Measurements from ENCODE around the gene TFG. TPM values are rescaled to one million over a fixed set of nuclear protein-coding genes. Genes with fewer than 3 reads are reported as not detected.

TFG gene
- polyA plus RNA-seq, 2 donors, result 67.0 to 74.3 TPM

GRCh38 chr3:100720426-100720825 lies 11.1 kb downstream of the TFG start:
- Histone ChIP-seq H3K27me3 (ENCODE audit: control insufficient read depth in 1 of 2, insufficient read depth in 2 of 2, low read length in 2 of 2) (no peaks in the 10 kb centered on the region), H3K9me3 (ENCODE audit: control insufficient read depth in 2 of 2, insufficient read depth in 1 of 2, low read depth in 1 of 2, low read length in 1 of 2) (no peaks in the 10 kb centered on the region), H3K36me3 (ENCODE audit: control insufficient read depth in 2 of 2, insufficient read depth in 2 of 2, low read length in 1 of 2) (peaks cover 0 to 5% of the 10 kb centered on the region in 2 donors), H3K27ac (ENCODE audit: low read depth in 2 of 2, low read length in 1 of 2) (no peak overlapping the region), H3K4me3 (ENCODE audit: low read depth in 1 of 2, low read length in 2 of 2) (no peak overlapping the region), H3K4me1 (ENCODE audit: control insufficient read depth in 2 of 2, insufficient read depth in 2 of 2, low read length in 1 of 2) (no peaks in the 10 kb centered on the region)
- 83 to 85% methylated on average over 5 of the region's 5 CpGs for WGBS, 2 donors

- H3K4me1 ChIP-seq (ENCODE audit: control insufficient read depth in 2 of 2, insufficient read depth in 2 of 2, low read length in 1 of 2), result no peaks in the 10 kb centered on the region
- WGBS, 2 donors, result 92 to 99% methylated on average over 3 of the region's 3 CpGs
- H3K4me3 ChIP-seq (ENCODE audit: low read depth in 1 of 2, low read length in 2 of 2), result no peak overlapping the region
- H3K27me3 ChIP-seq (ENCODE audit: control insufficient read depth in 1 of 2, insufficient read depth in 2 of 2, low read length in 2 of 2), result no peaks in the 10 kb centered on the region
- H3K27ac ChIP-seq (ENCODE audit: low read depth in 2 of 2, low read length in 1 of 2), result no peak overlapping the region
- H3K36me3 ChIP-seq (ENCODE audit: control insufficient read depth in 2 of 2, insufficient read depth in 2 of 2, low read length in 1 of 2), result peaks cover 3% of the 10 kb centered on the region in 2 donors
- H3K9me3 ChIP-seq (ENCODE audit: control insufficient read depth in 2 of 2, insufficient read depth in 1 of 2, low read depth in 1 of 2, low read length in 1 of 2), result no peaks in the 10 kb centered on the region
Observed at GRCh38 chr3:100725935-100726513, 16.7 kb downstream of the TFG start.

GRCh38 chr3:100726706-100727105 lies 17.4 kb downstream of the TFG start:
- Histone ChIP-seq H3K36me3 (ENCODE audit: control insufficient read depth in 2 of 2, insufficient read depth in 2 of 2, low read length in 1 of 2) (peaks cover 3 to 5% of the 10 kb centered on the region in 2 donors), H3K27me3 (ENCODE audit: control insufficient read depth in 1 of 2, insufficient read depth in 2 of 2, low read length in 2 of 2) (no peaks in the 10 kb centered on the region)
- 83 to 89% methylated on average over 1 of the region's 1 CpG for WGBS, 2 donors

GRCh38 chr3:100730524-100730923 lies 21.2 kb downstream of the TFG start:
- no peaks in the 10 kb centered on the region for H3K27me3 ChIP-seq (ENCODE audit: control insufficient read depth in 1 of 2, insufficient read depth in 2 of 2, low read length in 2 of 2)
- 76 to 83% methylated on average over 3 of the region's 3 CpGs for WGBS, 2 donors
- no peaks in the 10 kb centered on the region for H3K9me3 ChIP-seq (ENCODE audit: control insufficient read depth in 2 of 2, insufficient read depth in 1 of 2, low read depth in 1 of 2, low read length in 1 of 2)
- H3K36me3 ChIP-seq (ENCODE audit: control insufficient read depth in 2 of 2, insufficient read depth in 2 of 2, low read length in 1 of 2), result peaks cover 2 to 3% of the 10 kb centered on the region in 2 donors
- no peaks in the 10 kb centered on the region for H3K4me1 ChIP-seq (ENCODE audit: control insufficient read depth in 2 of 2, insufficient read depth in 2 of 2, low read length in 1 of 2)
- no peak overlapping the region for H3K27ac ChIP-seq (ENCODE audit: low read depth in 2 of 2, low read length in 1 of 2)
- no peak overlapping the region for H3K4me3 ChIP-seq (ENCODE audit: low read depth in 1 of 2, low read length in 2 of 2)

More at GRCh38 chr3:100726706-100727105, 17.4 kb downstream of the TFG start:
- no peak overlapping the region for H3K27ac ChIP-seq (ENCODE audit: low read depth in 2 of 2, low read length in 1 of 2)
- H3K4me3 ChIP-seq (ENCODE audit: low read depth in 1 of 2, low read length in 2 of 2), result no peak overlapping the region
- no peaks in the 10 kb centered on the region for H3K9me3 ChIP-seq (ENCODE audit: control insufficient read depth in 2 of 2, insufficient read depth in 1 of 2, low read depth in 1 of 2, low read length in 1 of 2)
- no peaks in the 10 kb centered on the region for H3K4me1 ChIP-seq (ENCODE audit: control insufficient read depth in 2 of 2, insufficient read depth in 2 of 2, low read length in 1 of 2)

- WGBS, 2 donors, result 87 to 96% methylated on average over 3 of the region's 3 CpGs
- no peaks in the 10 kb centered on the region for H3K27me3 ChIP-seq (ENCODE audit: control insufficient read depth in 1 of 2, insufficient read depth in 2 of 2, low read length in 2 of 2)
- no peaks in the 10 kb centered on the region for H3K9me3 ChIP-seq (ENCODE audit: control insufficient read depth in 2 of 2, insufficient read depth in 1 of 2, low read depth in 1 of 2, low read length in 1 of 2)
- no peaks in the 10 kb centered on the region for H3K4me1 ChIP-seq (ENCODE audit: control insufficient read depth in 2 of 2, insufficient read depth in 2 of 2, low read length in 1 of 2)
- H3K4me3 ChIP-seq (ENCODE audit: low read depth in 1 of 2, low read length in 2 of 2), result no peak overlapping the region
- peaks cover 3 to 5% of the 10 kb centered on the region in 2 donors for H3K36me3 ChIP-seq (ENCODE audit: control insufficient read depth in 2 of 2, insufficient read depth in 2 of 2, low read length in 1 of 2)
- no peak overlapping the region for H3K27ac ChIP-seq (ENCODE audit: low read depth in 2 of 2, low read length in 1 of 2)
Observed at GRCh38 chr3:100732435-100732834, 23.1 kb downstream of the TFG start.

- Histone ChIP-seq H3K36me3 (ENCODE audit: control insufficient read depth in 2 of 2, insufficient read depth in 2 of 2, low read length in 1 of 2) (peaks cover 3 to 4% of the 10 kb centered on the region in 2 donors), H3K27ac (ENCODE audit: low read depth in 2 of 2, low read length in 1 of 2) (no peak overlapping the region), H3K4me1 (ENCODE audit: control insufficient read depth in 2 of 2, insufficient read depth in 2 of 2, low read length in 1 of 2) (no peaks in the 10 kb centered on the region), H3K9me3 (ENCODE audit: control insufficient read depth in 2 of 2, insufficient read depth in 1 of 2, low read depth in 1 of 2, low read length in 1 of 2) (no peaks in the 10 kb centered on the region), H3K27me3 (ENCODE audit: control insufficient read depth in 1 of 2, insufficient read depth in 2 of 2, low read length in 2 of 2) (no peaks in the 10 kb centered on the region), H3K4me3 (ENCODE audit: low read depth in 1 of 2, low read length in 2 of 2) (no peak overlapping the region)
- WGBS, 2 donors, result 25 to 32% methylated on average over 2 of the region's 2 CpGs
Observed at GRCh38 chr3:100737334-100737733, 28.0 kb downstream of the TFG start.

GRCh38 chr3:100740207-100740606 lies 30.9 kb downstream of the TFG start:
- Histone ChIP-seq H3K27ac (ENCODE audit: low read depth in 2 of 2, low read length in 1 of 2) (no peak overlapping the region), H3K9me3 (ENCODE audit: control insufficient read depth in 2 of 2, insufficient read depth in 1 of 2, low read depth in 1 of 2, low read length in 1 of 2) (no peaks in the 10 kb centered on the region), H3K27me3 (ENCODE audit: control insufficient read depth in 1 of 2, insufficient read depth in 2 of 2, low read length in 2 of 2) (no peaks in the 10 kb centered on the region), H3K4me1 (ENCODE audit: control insufficient read depth in 2 of 2, insufficient read depth in 2 of 2, low read length in 1 of 2) (no peaks in the 10 kb centered on the region), H3K36me3 (ENCODE audit: control insufficient read depth in 2 of 2, insufficient read depth in 2 of 2, low read length in 1 of 2) (peaks cover 3 to 6% of the 10 kb centered on the region in 2 donors), H3K4me3 (ENCODE audit: low read depth in 1 of 2, low read length in 2 of 2) (no peak overlapping the region)
- WGBS, 2 donors, result 90 to 93% methylated on average over 1 of the region's 1 CpG

- no peaks in the 10 kb centered on the region for H3K27me3 ChIP-seq (ENCODE audit: control insufficient read depth in 1 of 2, insufficient read depth in 2 of 2, low read length in 2 of 2)
- H3K36me3 ChIP-seq (ENCODE audit: control insufficient read depth in 2 of 2, insufficient read depth in 2 of 2, low read length in 1 of 2), result peaks cover 0 to 8% of the 10 kb centered on the region in 2 donors
- no peaks in the 10 kb centered on the region for H3K9me3 ChIP-seq (ENCODE audit: control insufficient read depth in 2 of 2, insufficient read depth in 1 of 2, low read depth in 1 of 2, low read length in 1 of 2)
- no peak overlapping the region for H3K4me3 ChIP-seq (ENCODE audit: low read depth in 1 of 2, low read length in 2 of 2)
- H3K4me1 ChIP-seq (ENCODE audit: control insufficient read depth in 2 of 2, insufficient read depth in 2 of 2, low read length in 1 of 2), result no peaks in the 10 kb centered on the region
- H3K27ac ChIP-seq (ENCODE audit: low read depth in 2 of 2, low read length in 1 of 2), result no peak overlapping the region
- 88 to 89% methylated on average over 3 of the region's 3 CpGs for WGBS, 2 donors
Observed at GRCh38 chr3:100743535-100743934, 34.2 kb downstream of the TFG start.

GRCh38 chr3:100744671-100745070 lies 35.4 kb downstream of the TFG start:
- Histone ChIP-seq H3K36me3 (ENCODE audit: control insufficient read depth in 2 of 2, insufficient read depth in 2 of 2, low read length in 1 of 2) (peaks cover 0 to 8% of the 10 kb centered on the region in 2 donors), H3K27me3 (ENCODE audit: control insufficient read depth in 1 of 2, insufficient read depth in 2 of 2, low read length in 2 of 2) (no peaks in the 10 kb centered on the region), H3K9me3 (ENCODE audit: control insufficient read depth in 2 of 2, insufficient read depth in 1 of 2, low read depth in 1 of 2, low read length in 1 of 2) (no peaks in the 10 kb centered on the region), H3K4me3 (ENCODE audit: low read depth in 1 of 2, low read length in 2 of 2) (no peak overlapping the region), H3K4me1 (ENCODE audit: control insufficient read depth in 2 of 2, insufficient read depth in 2 of 2, low read length in 1 of 2) (no peaks in the 10 kb centered on the region), H3K27ac (ENCODE audit: low read depth in 2 of 2, low read length in 1 of 2) (no peak overlapping the region)
- WGBS, 2 donors, result 94 to 98% methylated on average over 2 of the region's 2 CpGs

GRCh38 chr3:100745617-100746016 lies 36.3 kb downstream of the TFG start:
- no peaks in the 10 kb centered on the region for H3K27me3 ChIP-seq (ENCODE audit: control insufficient read depth in 1 of 2, insufficient read depth in 2 of 2, low read length in 2 of 2)
- no peaks in the 10 kb centered on the region for H3K4me1 ChIP-seq (ENCODE audit: control insufficient read depth in 2 of 2, insufficient read depth in 2 of 2, low read length in 1 of 2)
- peaks cover 0 to 8% of the 10 kb centered on the region in 2 donors for H3K36me3 ChIP-seq (ENCODE audit: control insufficient read depth in 2 of 2, insufficient read depth in 2 of 2, low read length in 1 of 2)
- H3K27ac ChIP-seq (ENCODE audit: low read depth in 2 of 2, low read length in 1 of 2), result no peak overlapping the region
- no peaks in the 10 kb centered on the region for H3K9me3 ChIP-seq (ENCODE audit: control insufficient read depth in 2 of 2, insufficient read depth in 1 of 2, low read depth in 1 of 2, low read length in 1 of 2)
- no peak overlapping the region for H3K4me3 ChIP-seq (ENCODE audit: low read depth in 1 of 2, low read length in 2 of 2)

Data from esophagus (tissue), 2 donors.